ENCODE measurements around the gene CRYL1. TPM values are rescaled to one million over a fixed set of nuclear protein-coding genes. Genes with fewer than 3 reads are reported as not detected.
A peak's percentile ranks its signal among the peaks of the same experiment; 100 is the strongest.

Gene CRYL1
- polyA plus RNA-seq, 3 donors = 35.0 to 70.2 (median 51.4) TPM

DNA sequence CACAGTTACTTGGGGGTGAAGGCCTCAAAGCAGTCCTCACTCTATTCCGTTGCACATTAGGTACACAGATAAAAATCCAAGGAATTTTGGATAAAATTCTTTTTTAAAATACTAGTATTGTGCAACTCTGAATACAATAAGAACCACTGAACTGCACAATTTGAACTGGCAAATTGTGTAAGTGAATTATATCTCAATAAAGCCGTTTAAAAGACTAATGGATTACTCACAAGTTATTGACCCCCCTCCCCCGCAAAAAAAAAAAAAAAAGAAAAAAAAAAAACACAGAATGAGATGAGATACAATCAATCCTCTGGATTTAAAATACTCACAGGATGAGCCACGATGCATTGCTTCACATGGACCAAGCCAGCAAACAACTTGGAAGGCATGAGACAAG is 86.4 kb downstream of the CRYL1 start:
- H3K4me3 ChIP-seq (replicated peaks in 1 of 3; ENCODE audit: low read depth in 2 of 3, low read length in 3 of 3) = no peak overlapping the region
- H3K36me3 ChIP-seq (replicated peaks in 1 of 2; ENCODE audit: control insufficient read depth in 1 of 2, insufficient read depth in 2 of 2, low read length in 2 of 2) = peaks cover 0 to 6% of the 10 kb centered on the region in 2 donors
- no peaks in the 10 kb centered on the region for H3K79me2 ChIP-seq (ENCODE audit: insufficient read depth, low read length)
- Mint-ChIP-seq H3K36me3 (peaks cover 6 to 10% of the 10 kb centered on the region in 2 donors), H3K9me3 (peaks cover under 1 to 8% (median 5%) of the 10 kb centered on the region in 7 donors), H3K27me3 (ENCODE audit: low read depth in 3 of 3) (peaks cover 0 to 2% (median 0%) of the 10 kb centered on the region in 3 donors), H3K4me1 (peaks cover 3% of the 10 kb centered on the region), H3K27ac (no peak overlapping the region), H3K4me3 (no peak overlapping the region)
- H3K27ac ChIP-seq (ENCODE audit: low read depth in 1 of 2, low read length in 2 of 2) = no peak overlapping the region
- 100% methylated on average over 1 of the region's 4 CpGs for WGBS (ENCODE audit: insufficient coverage)
- no peaks in the 10 kb centered on the region for H3K4me1 ChIP-seq (ENCODE audit: control insufficient read depth in 1 of 2, insufficient read depth in 2 of 2, low read length in 2 of 2)
- H3K4me2 ChIP-seq (replicated peaks; ENCODE audit: extremely low read depth, low read length, poor library complexity, severe bottlenecking) = no peak overlapping the region
- peaks cover 0 to 13% of the 10 kb centered on the region in 2 donors for H3K9me3 ChIP-seq (replicated peaks in 1 of 2; ENCODE audit: control insufficient read depth in 1 of 2, insufficient read depth in 1 of 2, low read length in 2 of 2)
- H3K27me3 ChIP-seq (ENCODE audit: control insufficient read depth in 2 of 2, insufficient read depth in 2 of 2, low read length in 2 of 2) = no peaks in the 10 kb centered on the region
- H3K9ac ChIP-seq (ENCODE audit: insufficient read depth, low read length, poor library complexity, severe bottlenecking) = no peak overlapping the region
- intact Hi-C loops (cut with micrococcal nuclease) = no loop called here
- no peak for DNase-seq
- H4K20me1 ChIP-seq (ENCODE audit: insufficient read depth, low read length) = no peaks in the 10 kb centered on the region
- no peak overlapping the region for H2AFZ ChIP-seq (ENCODE audit: insufficient read depth, low read depth, low read length, poor library complexity, severe bottlenecking)
- TF ChIP-seq, protein P1, sequence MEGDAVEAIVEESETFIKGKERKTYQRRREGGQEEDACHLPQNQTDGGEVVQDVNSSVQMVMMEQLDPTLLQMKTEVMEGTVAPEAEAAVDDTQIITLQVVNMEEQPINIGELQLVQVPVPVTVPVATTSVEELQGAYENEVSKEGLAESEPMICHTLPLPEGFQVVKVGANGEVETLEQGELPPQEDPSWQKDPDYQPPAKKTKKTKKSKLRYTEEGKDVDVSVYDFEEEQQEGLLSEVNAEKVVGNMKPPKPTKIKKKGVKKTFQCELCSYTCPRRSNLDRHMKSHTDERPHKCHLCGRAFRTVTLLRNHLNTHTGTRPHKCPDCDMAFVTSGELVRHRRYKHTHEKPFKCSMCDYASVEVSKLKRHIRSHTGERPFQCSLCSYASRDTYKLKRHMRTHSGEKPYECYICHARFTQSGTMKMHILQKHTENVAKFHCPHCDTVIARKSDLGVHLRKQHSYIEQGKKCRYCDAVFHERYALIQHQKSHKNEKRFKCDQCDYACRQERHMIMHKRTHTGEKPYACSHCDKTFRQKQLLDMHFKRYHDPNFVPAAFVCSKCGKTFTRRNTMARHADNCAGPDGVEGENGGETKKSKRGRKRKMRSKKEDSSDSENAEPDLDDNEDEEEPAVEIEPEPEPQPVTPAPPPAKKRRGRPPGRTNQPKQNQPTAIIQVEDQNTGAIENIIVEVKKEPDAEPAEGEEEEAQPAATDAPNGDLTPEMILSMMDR (IDR thresholded peaks at IDR 0.05) = no peak

DNA sequence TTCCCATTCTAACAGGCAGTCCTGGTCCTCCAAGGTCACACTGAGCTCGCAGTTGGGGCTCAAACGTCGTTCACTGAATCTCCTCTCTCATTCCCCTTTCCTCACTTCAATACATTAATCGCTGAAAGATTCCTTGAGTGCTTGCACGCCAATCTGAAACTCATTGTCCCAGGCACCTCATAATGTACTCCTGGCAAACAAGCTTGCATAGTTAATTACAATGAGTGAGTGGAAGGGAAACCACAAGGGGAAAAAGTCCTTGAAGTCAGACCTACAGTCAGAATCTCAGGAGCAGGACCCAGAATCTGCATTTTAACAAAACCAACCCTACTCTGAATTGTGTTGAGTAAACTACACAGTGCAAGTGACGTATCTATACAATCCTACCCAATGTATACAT is 86.9 kb downstream of the CRYL1 start:
- WGBS (ENCODE audit: insufficient coverage) = 95% methylated on average over 4 of the region's 6 CpGs
- H3K4me3 ChIP-seq (replicated peaks in 1 of 3; ENCODE audit: low read depth in 2 of 3, low read length in 3 of 3) = no peak overlapping the region
- DNase-seq = no peak

More for the DNA sequence above, 86.9 kb downstream of the CRYL1 start:
- Histone ChIP-seq H3K27ac (ENCODE audit: low read depth in 1 of 2, low read length in 2 of 2) (no peak overlapping the region), H3K9me3 (replicated peaks in 1 of 2; ENCODE audit: control insufficient read depth in 1 of 2, insufficient read depth in 1 of 2, low read length in 2 of 2) (peaks cover 0 to 13% of the 10 kb centered on the region in 2 donors), H3K4me2 (replicated peaks; ENCODE audit: extremely low read depth, low read length, poor library complexity, severe bottlenecking) (no peak overlapping the region), H3K4me1 (ENCODE audit: control insufficient read depth in 1 of 2, insufficient read depth in 2 of 2, low read length in 2 of 2) (no peaks in the 10 kb centered on the region), H2AFZ (ENCODE audit: insufficient read depth, low read depth, low read length, poor library complexity, severe bottlenecking) (no peak overlapping the region), H3K27me3 (ENCODE audit: control insufficient read depth in 2 of 2, insufficient read depth in 2 of 2, low read length in 2 of 2) (no peaks in the 10 kb centered on the region), H4K20me1 (ENCODE audit: insufficient read depth, low read length) (no peaks in the 10 kb centered on the region), H3K79me2 (ENCODE audit: insufficient read depth, low read length) (no peaks in the 10 kb centered on the region), H3K36me3 (replicated peaks in 1 of 2; ENCODE audit: control insufficient read depth in 1 of 2, insufficient read depth in 2 of 2, low read length in 2 of 2) (peaks cover 0 to 6% of the 10 kb centered on the region in 2 donors), H3K9ac (ENCODE audit: insufficient read depth, low read length, poor library complexity, severe bottlenecking) (no peak overlapping the region)
- Mint-ChIP-seq H3K9me3 (peaks cover 3 to 9% (median 7%) of the 10 kb centered on the region in 7 donors), H3K4me1 (peaks cover 3% of the 10 kb centered on the region), H3K4me3 (no peak overlapping the region), H3K27me3 (ENCODE audit: low read depth in 3 of 3) (peaks cover 0 to 2% (median 0%) of the 10 kb centered on the region in 3 donors), H3K27ac (peak overlapping the region in 1 of 7 donors; percentile 26), H3K36me3 (peaks cover 8 to 13% of the 10 kb centered on the region in 2 donors)
- TF ChIP-seq, protein P1 (IDR thresholded peaks at IDR 0.05) = no peak
- intact Hi-C loops (cut with micrococcal nuclease) = no loop called here
